ENCODE data around the gene SMIM23. TPM values are rescaled to one million over a fixed set of nuclear protein-coding genes. Genes with fewer than 3 reads are reported as not detected.

Gene SMIM23
- total and polyA plus RNA-seq, 2 donors (not counting 3 experiments of a cell fraction or from before 2014, with no cell fraction given) = not detected

DNA sequence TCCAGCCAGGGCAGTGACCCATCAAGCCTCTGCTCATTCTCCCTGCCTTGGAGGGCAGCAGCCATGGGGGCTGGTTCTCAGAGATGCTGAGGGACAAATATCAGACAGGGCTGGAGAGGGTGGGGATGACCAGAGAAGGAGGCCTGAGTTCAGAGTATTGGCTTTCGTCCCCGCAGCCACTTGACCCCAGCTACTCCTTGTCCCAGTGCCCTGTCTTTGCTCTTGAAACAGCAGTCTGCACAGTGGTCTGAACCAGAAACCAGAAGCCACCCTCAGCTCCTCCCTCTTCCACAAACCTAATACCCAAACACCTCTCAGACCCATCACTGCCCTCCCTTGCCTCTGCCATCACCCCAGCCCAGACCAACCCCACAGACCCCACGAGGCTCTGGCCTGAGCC, 36.3 kb upstream of the SMIM23 start:
- BruUV-seq (replicated peaks) = no TSS peak
- Histone ChIP-seq H3K9ac (replicated peaks; ENCODE audit: extremely low read depth, insufficient read depth, low read length) (no peak overlapping the region), H3K9me1 (replicated peaks; ENCODE audit: control insufficient read depth, extremely low read depth, insufficient read depth, low read length) (no peaks in the 10 kb centered on the region), H3K4me1 (ENCODE audit: control insufficient read depth, extremely low read depth, insufficient read depth, low read length) (peaks cover 6% of the 10 kb centered on the region), H2AFZ (ENCODE audit: low read depth, low read length) (no peak overlapping the region), H3K27me3 (ENCODE audit: control insufficient read depth in 2 of 2, insufficient read depth in 2 of 2, low read length in 2 of 2) (no peaks in the 10 kb centered on the region), H3K79me2 (ENCODE audit: control insufficient read depth, insufficient read depth, low read length) (no peaks in the 10 kb centered on the region), H3K27ac (ENCODE audit: insufficient read depth, low read depth, low read length) (no peak overlapping the region), H4K20me1 (replicated peaks; ENCODE audit: control insufficient read depth, extremely low read depth, insufficient read depth, low read length) (no peaks in the 10 kb centered on the region), H3K9me3 (replicated peaks; ENCODE audit: control insufficient read depth, insufficient read depth, low read length) (no peaks in the 10 kb centered on the region), H3K4me3 (replicated peaks in 1 of 3; ENCODE audit: insufficient read depth in 1 of 3, low read depth in 1 of 3, low read length in 3 of 3) (no peak overlapping the region), H3K36me3 (ENCODE audit: control insufficient read depth in 2 of 2, extremely low read depth in 1 of 2, insufficient read depth in 2 of 2, low read length in 2 of 2) (no peaks in the 10 kb centered on the region), H3K4me2 (ENCODE audit: insufficient read depth, low read length) (no peak overlapping the region)
- TF ChIP-seq POLR2AphosphoS5 (IDR thresholded peaks at IDR 0.05; ENCODE audit: insufficient read depth, low read depth, low read length) (no peak), GATA2 (IDR thresholded peaks at IDR 0.05; ENCODE audit: insufficient read depth, insufficient read length, low read depth, low read length) (no peak), EZH2 (IDR thresholded peaks at IDR 0.05; ENCODE audit: borderline replicate concordance, low read depth, low read length, severe bottlenecking) (no peak), MYC (IDR thresholded peaks at IDR 0.05; ENCODE audit: low read depth, low read length) (no peak), JUN (IDR thresholded peaks at IDR 0.05; ENCODE audit: borderline replicate concordance, insufficient read depth, insufficient read length, low read depth) (no peak), POLR2A (IDR thresholded peaks at IDR 0.05; ENCODE audit: low read depth, low read length) (no peak), FOS (IDR thresholded peaks at IDR 0.05; ENCODE audit: borderline replicate concordance, insufficient read depth, low read length) (no peak)
- TF ChIP-seq, protein P1, sequence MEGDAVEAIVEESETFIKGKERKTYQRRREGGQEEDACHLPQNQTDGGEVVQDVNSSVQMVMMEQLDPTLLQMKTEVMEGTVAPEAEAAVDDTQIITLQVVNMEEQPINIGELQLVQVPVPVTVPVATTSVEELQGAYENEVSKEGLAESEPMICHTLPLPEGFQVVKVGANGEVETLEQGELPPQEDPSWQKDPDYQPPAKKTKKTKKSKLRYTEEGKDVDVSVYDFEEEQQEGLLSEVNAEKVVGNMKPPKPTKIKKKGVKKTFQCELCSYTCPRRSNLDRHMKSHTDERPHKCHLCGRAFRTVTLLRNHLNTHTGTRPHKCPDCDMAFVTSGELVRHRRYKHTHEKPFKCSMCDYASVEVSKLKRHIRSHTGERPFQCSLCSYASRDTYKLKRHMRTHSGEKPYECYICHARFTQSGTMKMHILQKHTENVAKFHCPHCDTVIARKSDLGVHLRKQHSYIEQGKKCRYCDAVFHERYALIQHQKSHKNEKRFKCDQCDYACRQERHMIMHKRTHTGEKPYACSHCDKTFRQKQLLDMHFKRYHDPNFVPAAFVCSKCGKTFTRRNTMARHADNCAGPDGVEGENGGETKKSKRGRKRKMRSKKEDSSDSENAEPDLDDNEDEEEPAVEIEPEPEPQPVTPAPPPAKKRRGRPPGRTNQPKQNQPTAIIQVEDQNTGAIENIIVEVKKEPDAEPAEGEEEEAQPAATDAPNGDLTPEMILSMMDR (IDR thresholded peaks at IDR 0.05; ENCODE audit: extremely low read depth in 1 of 2, insufficient read depth in 1 of 2, low read depth in 1 of 2, low read length in 2 of 2) = no peak
- TF ChIP-seq, protein P2, sequence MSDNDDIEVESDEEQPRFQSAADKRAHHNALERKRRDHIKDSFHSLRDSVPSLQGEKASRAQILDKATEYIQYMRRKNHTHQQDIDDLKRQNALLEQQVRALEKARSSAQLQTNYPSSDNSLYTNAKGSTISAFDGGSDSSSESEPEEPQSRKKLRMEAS (IDR thresholded peaks at IDR 0.05; ENCODE audit: insufficient read depth, insufficient read length) = no peak
- DNase-seq (ENCODE audit: low read depth, low spot score) (no peak), FAIRE-seq (no peak)
- intact Hi-C loops (cut with micrococcal nuclease) = no loop called here
- ChIA-PET POLR2A (no interaction called here), CTCF (no interaction called here)
- dilution Hi-C loops (cut with MboI; ENCODE audit: extremely low pct_ligation_motif_present, low sequenced_read_pairs) = no loop called here
